Astrocyte (in vitro differentiated cells and primary cell): Measurements from ENCODE around the gene VPS11. TPM values are rescaled to one million over a fixed set of nuclear protein-coding genes. Genes with fewer than 3 reads are reported as not detected.

Experiments
- DNase-seq: peaks from one replicate; pipeline ENCODE4 v3.0.0-alpha.2; 2010; ENCODE audit warnings: low read depth
- FAIRE-seq: peaks from 2 replicates; lab custom pipeline; 2011; peaks lifted over from hg19 to GRCh38; lab: Jason Lieb, UNC
- H2AFZ ChIP-seq: 2 replicates; pipeline ENCODE4 v1.6.0; 2012; ENCODE audit warnings: low read depth, low read length, inconsistent platforms
- H3K27ac ChIP-seq: 2 replicates; pipeline ENCODE4 v1.5.1; 2011; ENCODE audit warnings: low read depth, low read length, inconsistent platforms
- H3K27me3 ChIP-seq: 2 replicates; pipeline ENCODE4 v1.6.0; 2011; ENCODE audit warnings: low read length, inconsistent platforms; ENCODE audit not compliant: insufficient read depth
- H3K36me3 ChIP-seq: 2 replicates; pipeline ENCODE4 v1.5.1; 2011; ENCODE audit warnings: low read length, inconsistent platforms; ENCODE audit not compliant: insufficient read depth
- H3K4me1 ChIP-seq: 2 replicates; pipeline ENCODE4 v1.5.1; 2011; ENCODE audit warnings: low read length, inconsistent platforms; ENCODE audit not compliant: insufficient read depth
- H3K4me2 ChIP-seq: 2 replicates; pipeline ENCODE4 v1.6.0; 2012; ENCODE audit warnings: low read length, inconsistent platforms
- H3K4me3 ChIP-seq: 2 replicates; pipeline ENCODE4 v1.5.1; 2011; ENCODE audit warnings: low read depth, mild to moderate bottlenecking, low read length, inconsistent platforms; ENCODE audit not compliant: insufficient read depth
- H3K79me2 ChIP-seq: 2 replicates; pipeline ENCODE4 v1.6.0; 2012; ENCODE audit warnings: mild to moderate bottlenecking, low read length, inconsistent platforms; ENCODE audit not compliant: insufficient read depth
- H3K9ac ChIP-seq: 2 replicates; pipeline ENCODE4 v1.6.0; 2012; ENCODE audit warnings: mild to moderate bottlenecking, low read length, inconsistent platforms
- H3K9me3 ChIP-seq: 2 replicates; pipeline ENCODE4 v1.5.1; 2012; ENCODE audit warnings: low read depth, mild to moderate bottlenecking, low read length, inconsistent platforms; ENCODE audit not compliant: insufficient read depth
- H4K20me1 ChIP-seq: 2 replicates; pipeline ENCODE4 v1.6.0; 2012; ENCODE audit warnings: low read length, inconsistent platforms; ENCODE audit not compliant: insufficient read depth
- H3K27ac Mint-ChIP-seq: one replicate; pipeline ENCODE4 v1.8.0; 2021; ENCODE audit warnings: mild to moderate bottlenecking, mixed read lengths; ENCODE audit not compliant: unreplicated experiment
- H3K27me3 Mint-ChIP-seq: one replicate; pipeline ENCODE4 v1.8.0; 2021; ENCODE audit warnings: low read depth, mixed read lengths; ENCODE audit not compliant: unreplicated experiment
- H3K36me3 Mint-ChIP-seq: one replicate; pipeline ENCODE4 v1.8.0; 2021; ENCODE audit warnings: low read depth, mixed read lengths; ENCODE audit not compliant: unreplicated experiment
- H3K4me1 Mint-ChIP-seq: one replicate; pipeline ENCODE4 v1.8.0; 2021; ENCODE audit warnings: low read depth, mixed read lengths; ENCODE audit not compliant: unreplicated experiment
- H3K4me3 Mint-ChIP-seq: one replicate; pipeline ENCODE4 v1.8.0; 2021; ENCODE audit warnings: mild to moderate bottlenecking, moderate library complexity, mixed read lengths; ENCODE audit not compliant: unreplicated experiment
- H3K9me3 Mint-ChIP-seq: one replicate; pipeline ENCODE4 v1.8.0; 2021; ENCODE audit warnings: mild to moderate bottlenecking, mixed read lengths; ENCODE audit not compliant: unreplicated experiment
- EZH2 ChIP-seq: IDR thresholded peaks from 2 replicates; pipeline ENCODE4 v1.6.1; 2012; ENCODE audit warnings: mild to moderate bottlenecking, low read length, inconsistent platforms; ENCODE audit not compliant: insufficient read depth
- total RNA-seq: library from RNA; stranded (reverse); gene quantifications from 2 replicates; pipeline ENCODE4 v1.2.1, GENCODE V29; 2021
- TF ChIP-seq, protein P1 (sequence below): IDR thresholded peaks from 2 replicates; pipeline ENCODE4 v1.5.1; 2011; ENCODE audit warnings: low read depth, mild to moderate bottlenecking, inconsistent platforms, low read length, moderate library complexity; ENCODE audit not compliant: insufficient read depth

Gene VPS11
- total RNA-seq, 1 donor from 2014 or later, result 24.0 TPM

DNA sequence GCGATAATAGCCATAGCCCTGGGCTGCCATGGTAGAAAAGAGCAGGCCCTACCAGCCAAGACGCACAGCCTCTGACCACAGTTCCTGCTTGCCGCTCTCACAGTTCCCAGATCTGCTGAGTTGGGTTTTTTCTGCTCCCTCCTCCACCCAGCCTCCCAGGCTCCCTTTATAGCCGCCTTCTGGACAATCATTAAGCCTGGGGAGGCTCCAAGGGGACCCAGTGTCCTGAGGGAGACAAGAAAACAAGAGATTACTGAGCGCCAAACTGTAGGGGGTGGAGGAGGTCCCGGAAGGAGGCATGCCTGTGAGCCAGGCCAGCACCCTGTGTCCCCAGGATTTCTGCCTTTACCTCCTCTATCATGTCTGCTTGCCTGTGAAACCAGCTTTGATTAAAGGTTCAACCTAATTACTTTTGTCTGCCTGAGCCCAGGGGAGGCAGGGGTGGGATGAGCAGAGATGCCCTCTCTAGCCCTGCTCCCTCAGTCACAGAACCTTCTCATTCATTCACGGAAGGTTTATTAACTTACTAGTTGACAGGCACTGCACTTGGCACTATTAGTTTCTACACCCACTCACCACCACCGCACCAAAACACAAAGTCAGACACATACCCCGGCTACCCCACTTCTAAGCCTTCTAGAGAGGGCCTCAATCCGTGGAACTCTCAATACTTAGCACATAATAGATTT lies 38.1 kb upstream of the VPS11 start:
- no peaks in the 10 kb centered on the region for H3K27me3 Mint-ChIP-seq
- Histone ChIP-seq H2AFZ (no peak overlapping the region), H3K27ac (no peak overlapping the region), H3K9ac (no peak overlapping the region), H3K27me3 (no peaks in the 10 kb centered on the region), H3K4me2 (peak overlapping the region; percentile 98), H3K9me3 (no peaks in the 10 kb centered on the region), H3K79me2 (no peaks in the 10 kb centered on the region), H4K20me1 (peaks cover 7% of the 10 kb centered on the region), H3K36me3 (no peaks in the 10 kb centered on the region), H3K4me1 (peaks cover 5% of the 10 kb centered on the region), H3K4me3 (no peak overlapping the region)
- H3K9me3 Mint-ChIP-seq, result no peaks in the 10 kb centered on the region
- H3K4me1 Mint-ChIP-seq, result peaks cover 13% of the 10 kb centered on the region
- peaks cover 18% of the 10 kb centered on the region for H3K36me3 Mint-ChIP-seq
- TF ChIP-seq, protein P1, sequence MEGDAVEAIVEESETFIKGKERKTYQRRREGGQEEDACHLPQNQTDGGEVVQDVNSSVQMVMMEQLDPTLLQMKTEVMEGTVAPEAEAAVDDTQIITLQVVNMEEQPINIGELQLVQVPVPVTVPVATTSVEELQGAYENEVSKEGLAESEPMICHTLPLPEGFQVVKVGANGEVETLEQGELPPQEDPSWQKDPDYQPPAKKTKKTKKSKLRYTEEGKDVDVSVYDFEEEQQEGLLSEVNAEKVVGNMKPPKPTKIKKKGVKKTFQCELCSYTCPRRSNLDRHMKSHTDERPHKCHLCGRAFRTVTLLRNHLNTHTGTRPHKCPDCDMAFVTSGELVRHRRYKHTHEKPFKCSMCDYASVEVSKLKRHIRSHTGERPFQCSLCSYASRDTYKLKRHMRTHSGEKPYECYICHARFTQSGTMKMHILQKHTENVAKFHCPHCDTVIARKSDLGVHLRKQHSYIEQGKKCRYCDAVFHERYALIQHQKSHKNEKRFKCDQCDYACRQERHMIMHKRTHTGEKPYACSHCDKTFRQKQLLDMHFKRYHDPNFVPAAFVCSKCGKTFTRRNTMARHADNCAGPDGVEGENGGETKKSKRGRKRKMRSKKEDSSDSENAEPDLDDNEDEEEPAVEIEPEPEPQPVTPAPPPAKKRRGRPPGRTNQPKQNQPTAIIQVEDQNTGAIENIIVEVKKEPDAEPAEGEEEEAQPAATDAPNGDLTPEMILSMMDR, result no peak
- no peak for TF ChIP-seq EZH2
- DNase-seq (no peak), FAIRE-seq (no peak)
- H3K4me3 Mint-ChIP-seq, result peak overlapping the region; percentile 75
- peak overlapping the region; percentile 75 for H3K27ac Mint-ChIP-seq

DNA sequence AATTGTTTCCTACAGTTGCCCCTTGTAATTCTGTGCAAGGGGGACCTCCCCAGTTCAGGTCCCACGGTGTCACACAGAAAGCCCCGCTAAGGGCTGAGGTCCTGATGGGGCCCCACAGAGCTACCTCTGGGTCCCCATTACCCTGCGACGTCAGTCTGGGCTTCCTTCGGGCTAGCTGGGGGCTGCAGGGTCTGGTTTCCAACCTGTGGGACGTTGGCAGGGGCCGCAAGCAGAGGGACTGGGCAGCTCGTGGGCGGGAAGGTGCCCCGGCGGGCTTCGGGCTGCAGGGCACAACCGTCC lies 37.6 kb upstream of the VPS11 start:
- Mint-ChIP-seq H3K4me1 (peaks cover 13% of the 10 kb centered on the region), H3K36me3 (peaks cover 18% of the 10 kb centered on the region), H3K27ac (no peak overlapping the region), H3K27me3 (no peaks in the 10 kb centered on the region), H3K9me3 (no peaks in the 10 kb centered on the region), H3K4me3 (peak overlapping the region; percentile 75)
- H3K9ac ChIP-seq, result peak overlapping the region; percentile 72
- peak overlapping the region; percentile 98 for H3K4me2 ChIP-seq
- peaks cover 6% of the 10 kb centered on the region for H4K20me1 ChIP-seq
- no peak overlapping the region for H3K27ac ChIP-seq
- no peaks in the 10 kb centered on the region for H3K79me2 ChIP-seq
- H3K27me3 ChIP-seq, result no peaks in the 10 kb centered on the region
- peaks cover 5% of the 10 kb centered on the region for H3K4me1 ChIP-seq
- H3K9me3 ChIP-seq, result no peaks in the 10 kb centered on the region
- DNase-seq (no peak), FAIRE-seq (no peak)
- peak overlapping the region; percentile 99 for H2AFZ ChIP-seq
- no peaks in the 10 kb centered on the region for H3K36me3 ChIP-seq
- TF ChIP-seq, protein P1, result no peak
- no peak for TF ChIP-seq EZH2
- H3K4me3 ChIP-seq, result peak overlapping the region; percentile 78

DNA sequence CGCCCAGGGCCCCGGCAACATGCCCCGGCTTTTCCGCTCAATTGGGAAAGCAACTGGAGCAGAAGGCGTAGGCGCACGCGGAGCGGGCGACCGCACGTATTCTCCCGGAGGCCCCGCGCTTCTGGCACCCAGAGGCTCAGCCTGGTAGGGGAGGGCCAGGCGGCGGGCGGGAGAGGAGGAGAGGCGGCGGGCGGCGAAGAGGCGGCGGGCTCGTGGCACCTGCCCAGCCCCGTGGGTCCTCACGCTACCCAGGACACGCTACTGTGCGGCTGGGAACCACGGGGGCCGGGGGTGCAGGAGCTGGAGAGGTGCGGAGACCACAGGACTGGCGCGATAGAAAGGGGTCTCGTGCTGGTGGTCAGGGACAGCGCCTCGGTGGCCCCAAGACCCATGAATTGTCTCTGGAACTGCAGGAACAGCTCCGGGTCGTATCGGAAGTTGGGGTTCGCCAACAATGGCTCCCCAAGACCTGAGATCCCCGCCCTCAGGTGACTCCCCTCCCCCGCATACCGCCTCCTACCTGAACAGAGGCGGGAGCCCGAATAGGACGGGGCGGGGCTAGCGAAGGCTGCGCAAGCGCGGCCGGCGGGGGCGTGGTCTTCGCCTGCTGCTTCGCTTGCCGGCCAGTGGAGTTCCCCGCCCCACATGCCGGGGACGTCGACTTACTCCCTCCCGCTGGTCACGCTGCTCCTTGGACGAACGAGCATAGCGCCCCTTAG lies 37.1 kb upstream of the VPS11 start, which contains the start of gene SLC37A4:
Gene SLC37A4, minus strand, starts transcription at position 549 of the 719 bp plus-strand sequence.
- H3K36me3 Mint-ChIP-seq, result peaks cover 13% of the 10 kb centered on the region
- peaks cover 5% of the 10 kb centered on the region for H3K4me1 ChIP-seq
- FAIRE-seq, result no peak

More for the DNA sequence above, 37.1 kb upstream of the VPS11 start, which contains the start of gene SLC37A4:
- peak within 1 kb of the TSS; percentile 72 for H3K9ac ChIP-seq
- H3K9me3 ChIP-seq, result no peaks in the 10 kb centered on the region
- H3K27ac ChIP-seq, result no peak within 1 kb of the TSS
- peaks cover 3% of the 10 kb centered on the region for H4K20me1 ChIP-seq
- no peaks in the 10 kb centered on the region for H3K36me3 ChIP-seq
- H3K4me2 ChIP-seq, result peak within 1 kb of the TSS; percentile 98
- TF ChIP-seq EZH2, result no peak
- TF ChIP-seq, protein P1, result no peak
- Mint-ChIP-seq H3K27me3 (no peaks in the 10 kb centered on the region), H3K4me1 (peaks cover 13% of the 10 kb centered on the region), H3K4me3 (peak within 1 kb of the TSS; percentile 75), H3K27ac (peak within 1 kb of the TSS; percentile 75), H3K9me3 (no peaks in the 10 kb centered on the region)
- H2AFZ ChIP-seq, result peak within 1 kb of the TSS; percentile 99
- H3K79me2 ChIP-seq, result no peaks in the 10 kb centered on the region
- peak; percentile 93 for DNase-seq
- no peaks in the 10 kb centered on the region for H3K27me3 ChIP-seq
- peak within 1 kb of the TSS; percentile 78 for H3K4me3 ChIP-seq
